H9 (cell line): ENCODE measurements around the gene SELENOV. TPM values are rescaled to one million over a fixed set of nuclear protein-coding genes. Genes with fewer than 3 reads are reported as not detected.

Experiments used
- DNase-seq: peaks from one replicate; pipeline ENCODE4 v3.0.0-alpha.2; 2017
- H2AFZ ChIP-seq: one replicate; pipeline ENCODE4 v1.6.1; 2013; ENCODE audit warnings: mild to moderate bottlenecking, low read length, control low read depth, moderate library complexity
- H2AK5ac ChIP-seq: 2 replicates; pipeline ENCODE4 v1.6.1; 2013; ENCODE audit warnings: low read length, control low read depth, mixed read lengths; ENCODE audit not compliant: insufficient read length
- H2BK120ac ChIP-seq: one replicate; pipeline ENCODE4 v1.6.1; 2013; ENCODE audit warnings: low read depth, mild to moderate bottlenecking, low read length, control low read depth, inconsistent platforms; ENCODE audit not compliant: poor library complexity, severe bottlenecking
- H2BK12ac ChIP-seq: 2 replicates; pipeline ENCODE4 v1.6.1; 2013; ENCODE audit warnings: low read length, control low read depth, mixed read lengths, low read depth; ENCODE audit not compliant: insufficient read length
- H2BK15ac ChIP-seq: 2 replicates; pipeline ENCODE4 v1.6.1; 2013; ENCODE audit warnings: low read depth, low read length, control low read depth
- H2BK20ac ChIP-seq: one replicate; pipeline ENCODE4 v1.6.1; 2013; ENCODE audit warnings: low read depth, mild to moderate bottlenecking, low read length, control low read depth, inconsistent platforms; ENCODE audit not compliant: poor library complexity, severe bottlenecking
- H2BK5ac ChIP-seq: 2 replicates; pipeline ENCODE4 v1.6.1; 2013; ENCODE audit warnings: low read length, control low read depth, mixed read lengths; ENCODE audit not compliant: insufficient read length
- H3K14ac ChIP-seq: 2 replicates; pipeline ENCODE4 v1.6.1; 2013; ENCODE audit warnings: low read length, control low read depth; ENCODE audit not compliant: insufficient read depth
- H3K18ac ChIP-seq: 2 replicates; pipeline ENCODE4 v1.6.1; 2013; ENCODE audit warnings: low read depth, mild to moderate bottlenecking, mixed read lengths, low read length, control low read depth; ENCODE audit not compliant: insufficient read length
- H3K23ac ChIP-seq: 2 replicates; pipeline ENCODE4 v1.6.1; 2013; ENCODE audit warnings: low read length, control low read depth, mixed read lengths, low read depth; ENCODE audit not compliant: insufficient read length
- H3K23me2 ChIP-seq: 2 replicates; pipeline ENCODE4 v1.6.1; 2013; ENCODE audit warnings: low read depth, mild to moderate bottlenecking, mixed read lengths, low read length, control low read depth; ENCODE audit not compliant: insufficient read length, poor library complexity, severe bottlenecking
- H3K27ac ChIP-seq: 2 replicates; pipeline ENCODE4 v1.5.1; 2013; ENCODE audit warnings: low read length, control low read depth, mixed read lengths, low read depth; ENCODE audit not compliant: insufficient read length
- H3K27me3 ChIP-seq: 2 replicates; pipeline ENCODE4 v1.6.1; 2013; ENCODE audit warnings: low read length, control low read depth, inconsistent platforms; ENCODE audit not compliant: insufficient read depth
- H3K4ac ChIP-seq: 2 replicates; pipeline ENCODE4 v1.6.1; 2013; ENCODE audit warnings: low read depth, mild to moderate bottlenecking, control low read depth, inconsistent platforms, low read length, moderate library complexity
- H3K4me1 ChIP-seq: 2 replicates; pipeline ENCODE4 v1.6.1; 2013; ENCODE audit warnings: low read length, control low read depth, inconsistent platforms; ENCODE audit not compliant: insufficient read depth
- H3K4me2 ChIP-seq: 2 replicates; pipeline ENCODE4 v1.6.1; 2013; ENCODE audit warnings: low read length, control low read depth, mixed read lengths; ENCODE audit not compliant: insufficient read length, insufficient read depth
- H3K56ac ChIP-seq: 2 replicates; pipeline ENCODE4 v1.6.1; 2013; ENCODE audit warnings: low read depth, mild to moderate bottlenecking, mixed read lengths, low read length, control low read depth; ENCODE audit not compliant: insufficient read length
- H3K79me1 ChIP-seq: 2 replicates; pipeline ENCODE4 v1.6.1; 2013; ENCODE audit warnings: low read depth, mild to moderate bottlenecking, moderate library complexity, low read length, control low read depth, inconsistent platforms; ENCODE audit not compliant: insufficient read depth, poor library complexity, severe bottlenecking
- H3K79me2 ChIP-seq: 2 replicates; pipeline ENCODE4 v1.6.1; 2013; ENCODE audit warnings: low read length, control low read depth, inconsistent platforms; ENCODE audit not compliant: insufficient read depth
- H3K9ac ChIP-seq: 2 replicates; pipeline ENCODE4 v1.6.1; 2013; ENCODE audit warnings: low read length, control low read depth, mixed read lengths; ENCODE audit not compliant: insufficient read length; ENCODE audit errors: extremely low read depth
- H3K9me3 ChIP-seq: one replicate; pipeline ENCODE4 v1.6.1; 2013; ENCODE audit warnings: low read depth, low read length, inconsistent platforms; ENCODE audit not compliant: control insufficient read depth
- H3T11ph ChIP-seq: one replicate; pipeline ENCODE4 v1.6.1; 2013; ENCODE audit warnings: mild to moderate bottlenecking, low read length, control low read depth, inconsistent platforms
- H4K20me1 ChIP-seq: one replicate; pipeline ENCODE4 v1.6.1; 2013; ENCODE audit not compliant: control insufficient read depth, insufficient read length, insufficient read depth
- H4K5ac ChIP-seq: 2 replicates; pipeline ENCODE4 v1.6.1; 2013; ENCODE audit warnings: low read depth, mild to moderate bottlenecking, mixed read lengths, low read length, control low read depth; ENCODE audit not compliant: insufficient read length
- H4K8ac ChIP-seq: replicated peaks from 2 replicates; pipeline ENCODE4 v1.6.1; 2013; ENCODE audit warnings: low read length, control low read depth, mixed read lengths, low read depth; ENCODE audit not compliant: insufficient read length
- H4K91ac ChIP-seq: 2 replicates; pipeline ENCODE4 v1.6.1; 2013; ENCODE audit warnings: low read depth, mild to moderate bottlenecking, moderate library complexity, mixed read lengths, low read length, control low read depth; ENCODE audit not compliant: insufficient read length
- H3K27ac Mint-ChIP-seq, 3 experiments: 2 replicates in 2 of 3; 3 replicates in 1 of 3; pipeline ENCODE4 v1.8.0; 2020 to 2021; ENCODE audit warnings: mixed read lengths in 3 of 3, mild to moderate bottlenecking in 1 of 3, moderate library complexity in 1 of 3
- H3K27me3 Mint-ChIP-seq: 2 replicates; pipeline ENCODE4 v1.8.0; 2021; ENCODE audit warnings: low read depth, mild to moderate bottlenecking, moderate library complexity, mixed read lengths
- H3K36me3 Mint-ChIP-seq, 3 experiments: 2 replicates in 2 of 3; 3 replicates in 1 of 3; pipeline ENCODE4 v1.8.0; 2020 to 2021; ENCODE audit warnings: low read depth in 3 of 3, mixed read lengths in 3 of 3; ENCODE audit not compliant: insufficient read depth in 1 of 3
- H3K4me1 Mint-ChIP-seq, 2 experiments: 2 replicates each; pipeline ENCODE4 v1.8.0; 2020; ENCODE audit warnings: mixed read lengths in 2 of 2
- H3K4me3 Mint-ChIP-seq, 2 experiments: 2 replicates in 1 of 2; 3 replicates in 1 of 2; pipeline ENCODE4 v1.8.0; 2020 to 2021; ENCODE audit warnings: mild to moderate bottlenecking in 2 of 2, mixed read lengths in 2 of 2, moderate library complexity in 1 of 2
- H3K9me3 Mint-ChIP-seq, 2 experiments: 2 replicates in 1 of 2; 3 replicates in 1 of 2; pipeline ENCODE4 v1.8.0; 2020; ENCODE audit warnings: mild to moderate bottlenecking in 2 of 2, mixed read lengths in 2 of 2, moderate library complexity in 1 of 2
- CTCF ChIP-seq: fragments of 200-600 bp; sonication (generic); conservative IDR thresholded peaks from 3 replicates; pipeline ENCODE4 v1.8.0; 2021; ENCODE audit warnings: antibody characterized with exemption, mild to moderate bottlenecking
- WGBS: extraction: QIAGEN DNeasy Blood & Tissue Kit; methylation state at CpG from one replicate; pipeline ENCODE4 v1.1.7; 2013; ENCODE audit warnings: missing lambda C conversion rate, low lambda C conversion rate, mixed read lengths; ENCODE audit not compliant: insufficient read length; ENCODE audit errors: extremely low coverage; 5-methylcytosine and 5-hydroxymethylcytosine counted together
- total RNA-seq: library from RNA; stranded (reverse); gene quantifications from 2 replicates; pipeline ENCODE4 v1.2.1, GENCODE V29; 2021

SELENOV gene
- total RNA-seq, 1 experiment from 2014 or later = 6.9 TPM

- no peak overlapping the region for H4K91ac ChIP-seq
- H3T11ph ChIP-seq = no peak overlapping the region
- no peaks in the 10 kb centered on the region for H3K79me1 ChIP-seq
- H2BK15ac ChIP-seq = no peak overlapping the region
- no peaks in the 10 kb centered on the region; the same call in 1 of the 2 replicates for H3K27me3 Mint-ChIP-seq
- no peaks in the 10 kb centered on the region for H3K23me2 ChIP-seq
- no peak for TF ChIP-seq CTCF
- H2BK20ac ChIP-seq = no peak overlapping the region
- no peak overlapping the region for H3K27ac ChIP-seq
- H2AK5ac ChIP-seq = no peak overlapping the region
- no peak overlapping the region for H3K9ac ChIP-seq
- no peaks in the 10 kb centered on the region for H3K27me3 ChIP-seq
- no peaks in the 10 kb centered on the region for H3K9me3 ChIP-seq
- H3K23ac ChIP-seq = no peak overlapping the region
- WGBS = no CpG with 5 or more reads among the region's 11 CpGs
- no peak overlapping the region for H2AFZ ChIP-seq
- no peak overlapping the region for H2BK120ac ChIP-seq
- H4K8ac ChIP-seq = no peak overlapping the region
- H3K9me3 Mint-ChIP-seq = no peaks in the 10 kb centered on the region
- H3K18ac ChIP-seq = no peak overlapping the region
- no peak overlapping the region for H2BK5ac ChIP-seq
- no peaks in the 10 kb centered on the region for H3K4me1 Mint-ChIP-seq
- no peaks in the 10 kb centered on the region for H3K4me1 ChIP-seq
- no peak overlapping the region for H3K4ac ChIP-seq
- no peak for DNase-seq
- no peaks in the 10 kb centered on the region for H3K79me2 ChIP-seq
- peaks cover 3% of the 10 kb centered on the region for H4K20me1 ChIP-seq
- H3K4me3 Mint-ChIP-seq = no peak overlapping the region
- no peak overlapping the region for H4K5ac ChIP-seq
- no peak overlapping the region for H3K27ac Mint-ChIP-seq
- H3K56ac ChIP-seq = no peak overlapping the region
- no peak overlapping the region for H3K4me2 ChIP-seq
- peaks cover 48 to 81% (median 77%) of the 10 kb centered on the region in 3 experiments for H3K36me3 Mint-ChIP-seq
- no peak overlapping the region for H3K14ac ChIP-seq
- no peak overlapping the region for H2BK12ac ChIP-seq
These were observed 45.9 kb upstream of the SELENOV start for GRCh38 chr19:39469036-39469435.
